Measurements from ENCODE around the gene NRF1.

- TF ChIP-seq, protein P1, sequence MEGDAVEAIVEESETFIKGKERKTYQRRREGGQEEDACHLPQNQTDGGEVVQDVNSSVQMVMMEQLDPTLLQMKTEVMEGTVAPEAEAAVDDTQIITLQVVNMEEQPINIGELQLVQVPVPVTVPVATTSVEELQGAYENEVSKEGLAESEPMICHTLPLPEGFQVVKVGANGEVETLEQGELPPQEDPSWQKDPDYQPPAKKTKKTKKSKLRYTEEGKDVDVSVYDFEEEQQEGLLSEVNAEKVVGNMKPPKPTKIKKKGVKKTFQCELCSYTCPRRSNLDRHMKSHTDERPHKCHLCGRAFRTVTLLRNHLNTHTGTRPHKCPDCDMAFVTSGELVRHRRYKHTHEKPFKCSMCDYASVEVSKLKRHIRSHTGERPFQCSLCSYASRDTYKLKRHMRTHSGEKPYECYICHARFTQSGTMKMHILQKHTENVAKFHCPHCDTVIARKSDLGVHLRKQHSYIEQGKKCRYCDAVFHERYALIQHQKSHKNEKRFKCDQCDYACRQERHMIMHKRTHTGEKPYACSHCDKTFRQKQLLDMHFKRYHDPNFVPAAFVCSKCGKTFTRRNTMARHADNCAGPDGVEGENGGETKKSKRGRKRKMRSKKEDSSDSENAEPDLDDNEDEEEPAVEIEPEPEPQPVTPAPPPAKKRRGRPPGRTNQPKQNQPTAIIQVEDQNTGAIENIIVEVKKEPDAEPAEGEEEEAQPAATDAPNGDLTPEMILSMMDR (IDR thresholded peaks at IDR 0.05; ENCODE audit: low read depth, low read length): no peak
- TF ChIP-seq MYC (IDR thresholded peaks at IDR 0.05; ENCODE audit: low read depth, low read length): no peak
- no peak for TF ChIP-seq POLR2A (IDR thresholded peaks at IDR 0.05; ENCODE audit: extremely low read depth, insufficient read length)
- TF ChIP-seq MAX (IDR thresholded peaks at IDR 0.05; ENCODE audit: low read depth, low read length): no peak
Measured at GRCh38 chr7:129599174-129599573, 12.3 kb upstream of the NRF1 start.
